Fibroblast of skin of abdomen (primary cell): ENCODE measurements around the gene RBMY1J. TPM values are rescaled to one million over a fixed set of nuclear protein-coding genes. Genes with fewer than 3 reads are reported as not detected.
"Not testable (repeated sequence)": the region's sequence is repeated elsewhere in the genome, so short reads cannot be mapped to it uniquely, and the experiment has no call there.

Experiments used
- DNase-seq: peaks from one replicate; pipeline ENCODE4 v3.0.0-alpha.2; 2013
- polyA plus RNA-seq, 2 experiments: library from polyadenylated mRNA; unstranded; fragments of 120-200 nt; gene quantifications; one replicate each; pipeline ENCODE4 v1.2.1, GENCODE V29; 2013; ENCODE audit not compliant: insufficient read length in 2 of 2

RBMY1J gene
- not detected for polyA plus RNA-seq (2013, experiment 1 of 2; ENCODE audit: insufficient read length)
- not detected for polyA plus RNA-seq (2013, experiment 2 of 2; ENCODE audit: insufficient read length)

GRCh38 chrY:22403110-22403509, at the start of gene RBMY1J:
TSS of gene RBMY1J (plus strand) at chrY:22403410. CDS start at chrY:22405448, 2,038 bp downstream.
- not testable (repeated sequence) for DNase-seq

GRCh38 chrY:22367416-22367815, 35.8 kb upstream of the RBMY1J start:
- no peak for DNase-seq

GRCh38 chrY:22370623-22371022, 32.6 kb upstream of the RBMY1J start:
- no peak for DNase-seq

- DNase-seq = no peak
Measured at GRCh38 chrY:22373494-22373893, 29.7 kb upstream of the RBMY1J start.

GRCh38 chrY:22444718-22445396, 41.6 kb downstream of the RBMY1J start:
- DNase-seq = not testable (repeated sequence)

- DNase-seq = not testable (repeated sequence)
Measured at GRCh38 chrY:22455522-22455921, 52.3 kb downstream of the RBMY1J start.

GRCh38 chrY:22461962-22462361, 58.8 kb downstream of the RBMY1J start:
- DNase-seq = not testable (repeated sequence)
